DND-41 (cell line): Measurements from ENCODE around the gene PLP2.
"Not testable (repeated sequence)": the region's sequence is repeated elsewhere in the genome, so short reads cannot be mapped to it uniquely, and the experiment has no call there.

Experiments used
- ATAC-seq: fragments of 200-7000 bp; cut with Tn5 transposase; 3 replicates; pipeline ENCODE4 v1.9.1; 2021; ENCODE audit warnings: low read depth; ENCODE audit not compliant: insufficient read depth
- DNase-seq: peaks from one replicate; pipeline ENCODE4 v3.0.0-alpha.2; 2020
- H2AFZ ChIP-seq: 2 replicates; pipeline ENCODE4 v1.6.0; 2012; ENCODE audit warnings: low read depth, low read length
- H3K27ac ChIP-seq: 2 replicates; pipeline ENCODE4 v1.5.1; 2012; ENCODE audit warnings: low read length, inconsistent platforms
- H3K27me3 ChIP-seq: fragments of 200-600 bp; sonication (generic); 2 replicates; pipeline ENCODE4 v1.6.0; 2012; ENCODE audit warnings: low read length, mild to moderate bottlenecking, inconsistent platforms; ENCODE audit not compliant: insufficient read depth, poor library complexity
- H3K36me3 ChIP-seq: 2 replicates; pipeline ENCODE4 v1.5.1; 2012; ENCODE audit warnings: low read length, inconsistent platforms; ENCODE audit not compliant: insufficient read depth
- H3K4me1 ChIP-seq: 2 replicates; pipeline ENCODE4 v1.5.1; 2012; ENCODE audit warnings: mild to moderate bottlenecking, low read length; ENCODE audit not compliant: insufficient read depth
- H3K4me2 ChIP-seq: 2 replicates; pipeline ENCODE4 v1.6.0; 2012; ENCODE audit warnings: mild to moderate bottlenecking, moderate library complexity, low read length, inconsistent platforms; ENCODE audit not compliant: insufficient read depth
- H3K4me3 ChIP-seq, 2 experiments: fragments of 200-600 bp in 1 of 2; shearing (Covaris generic) in 1 of 2; 2 replicates each; pipeline ENCODE4 v1.5.1; 2012 to 2016; ENCODE audit warnings: inconsistent platforms in 2 of 2, low read length in 2 of 2, mild to moderate bottlenecking in 2 of 2, low read depth in 1 of 2, moderate library complexity in 1 of 2
- H3K79me2 ChIP-seq: 2 replicates; pipeline ENCODE4 v1.6.0; 2012; ENCODE audit warnings: low read length, inconsistent platforms; ENCODE audit not compliant: insufficient read depth
- H3K9ac ChIP-seq: 2 replicates; pipeline ENCODE4 v1.6.0; 2012; ENCODE audit warnings: low read depth, mild to moderate bottlenecking, inconsistent platforms, low read length, moderate library complexity
- H3K9me3 ChIP-seq: 2 replicates; pipeline ENCODE4 v1.5.1; 2012; ENCODE audit warnings: low read length, moderate library complexity, mild to moderate bottlenecking, inconsistent platforms; ENCODE audit not compliant: insufficient read depth, severe bottlenecking
- H4K20me1 ChIP-seq: 2 replicates; pipeline ENCODE4 v1.6.0; 2012; ENCODE audit warnings: low read length; ENCODE audit not compliant: insufficient read depth
- EZH2 ChIP-seq: IDR thresholded peaks from 3 replicates; pipeline ENCODE4 v1.6.1; 2012; ENCODE audit warnings: borderline replicate concordance, low read depth, mild to moderate bottlenecking, moderate library complexity, low read length, inconsistent platforms; ENCODE audit not compliant: severe bottlenecking
- TF ChIP-seq, protein P1 (sequence below): IDR thresholded peaks from 2 replicates; pipeline ENCODE4 v1.5.1; 2012; ENCODE audit warnings: borderline replicate concordance, low read length, moderate library complexity, mild to moderate bottlenecking; ENCODE audit not compliant: poor library complexity, severe bottlenecking; ENCODE audit errors: extremely low read depth

The PLP2 gene

DNA sequence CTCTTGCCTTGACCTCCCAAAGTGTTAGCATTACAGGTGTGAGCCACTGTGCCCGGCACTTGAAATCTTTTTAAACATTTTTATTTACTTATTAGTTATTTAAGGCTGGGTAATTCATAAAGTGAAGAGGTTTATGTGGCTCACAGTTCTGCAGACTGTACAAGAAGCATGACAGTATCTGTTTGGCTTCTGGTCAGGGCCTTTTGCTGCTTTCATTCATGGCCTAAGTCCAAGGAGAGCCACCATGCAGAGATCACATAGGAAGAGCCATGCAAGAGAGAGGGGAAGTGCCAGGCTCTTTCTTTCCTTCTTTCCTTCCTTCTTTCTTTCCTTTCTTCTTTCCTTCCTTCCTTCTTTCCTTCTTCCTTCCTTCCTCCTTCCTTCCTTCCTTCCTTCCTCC, 37.9 kb upstream of the PLP2 start:
- H3K4me2 ChIP-seq = no peak overlapping the region
- no peak for ATAC-seq
- TF ChIP-seq, protein P1, sequence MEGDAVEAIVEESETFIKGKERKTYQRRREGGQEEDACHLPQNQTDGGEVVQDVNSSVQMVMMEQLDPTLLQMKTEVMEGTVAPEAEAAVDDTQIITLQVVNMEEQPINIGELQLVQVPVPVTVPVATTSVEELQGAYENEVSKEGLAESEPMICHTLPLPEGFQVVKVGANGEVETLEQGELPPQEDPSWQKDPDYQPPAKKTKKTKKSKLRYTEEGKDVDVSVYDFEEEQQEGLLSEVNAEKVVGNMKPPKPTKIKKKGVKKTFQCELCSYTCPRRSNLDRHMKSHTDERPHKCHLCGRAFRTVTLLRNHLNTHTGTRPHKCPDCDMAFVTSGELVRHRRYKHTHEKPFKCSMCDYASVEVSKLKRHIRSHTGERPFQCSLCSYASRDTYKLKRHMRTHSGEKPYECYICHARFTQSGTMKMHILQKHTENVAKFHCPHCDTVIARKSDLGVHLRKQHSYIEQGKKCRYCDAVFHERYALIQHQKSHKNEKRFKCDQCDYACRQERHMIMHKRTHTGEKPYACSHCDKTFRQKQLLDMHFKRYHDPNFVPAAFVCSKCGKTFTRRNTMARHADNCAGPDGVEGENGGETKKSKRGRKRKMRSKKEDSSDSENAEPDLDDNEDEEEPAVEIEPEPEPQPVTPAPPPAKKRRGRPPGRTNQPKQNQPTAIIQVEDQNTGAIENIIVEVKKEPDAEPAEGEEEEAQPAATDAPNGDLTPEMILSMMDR = no peak
- no peak for TF ChIP-seq EZH2
- no peak for DNase-seq
- no peak overlapping the region for H3K9ac ChIP-seq
- no peak overlapping the region for H3K27ac ChIP-seq
- no peaks in the 10 kb centered on the region for H3K4me1 ChIP-seq
- H3K27me3 ChIP-seq = no peaks in the 10 kb centered on the region
- no peak overlapping the region; the same call in 1 of the 2 replicates for H2AFZ ChIP-seq
- H3K79me2 ChIP-seq = no peaks in the 10 kb centered on the region
- no peaks in the 10 kb centered on the region for H3K9me3 ChIP-seq
- H4K20me1 ChIP-seq = no peaks in the 10 kb centered on the region
- H3K36me3 ChIP-seq = no peaks in the 10 kb centered on the region
- no peak overlapping the region for H3K4me3 ChIP-seq

DNA sequence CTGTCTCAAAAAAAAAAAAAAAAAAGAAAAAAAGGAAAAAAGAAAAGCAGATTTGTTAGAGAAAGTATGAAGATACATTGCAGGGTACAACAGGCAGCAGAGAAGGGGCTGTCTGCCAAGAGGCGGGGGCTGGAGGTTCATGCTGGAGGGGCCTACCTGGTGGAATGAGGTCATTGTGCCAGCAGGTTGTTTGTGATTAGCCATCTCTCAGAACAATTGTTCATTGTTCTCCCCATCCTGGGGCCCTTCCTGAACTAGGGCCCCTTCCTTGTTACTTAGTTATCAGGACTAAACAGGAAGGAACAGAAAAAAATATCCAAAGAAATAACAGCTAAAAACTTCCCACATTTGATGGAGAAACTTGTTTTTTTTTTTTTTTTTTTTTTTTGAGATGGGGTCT, 34.2 kb upstream of the PLP2 start:
- Histone ChIP-seq H3K27me3 (no peaks in the 10 kb centered on the region), H3K4me1 (no peaks in the 10 kb centered on the region), H3K4me2 (no peak overlapping the region), H3K36me3 (no peaks in the 10 kb centered on the region), H3K9ac (no peak overlapping the region), H3K27ac (no peak overlapping the region), H3K79me2 (no peaks in the 10 kb centered on the region), H3K4me3 (no peak overlapping the region), H4K20me1 (no peaks in the 10 kb centered on the region), H2AFZ (no peak overlapping the region), H3K9me3 (peaks cover 20% of the 10 kb centered on the region)
- TF ChIP-seq, protein P1 = no peak
- TF ChIP-seq EZH2 = no peak
- DNase-seq (no peak), ATAC-seq (no peak)

DNA sequence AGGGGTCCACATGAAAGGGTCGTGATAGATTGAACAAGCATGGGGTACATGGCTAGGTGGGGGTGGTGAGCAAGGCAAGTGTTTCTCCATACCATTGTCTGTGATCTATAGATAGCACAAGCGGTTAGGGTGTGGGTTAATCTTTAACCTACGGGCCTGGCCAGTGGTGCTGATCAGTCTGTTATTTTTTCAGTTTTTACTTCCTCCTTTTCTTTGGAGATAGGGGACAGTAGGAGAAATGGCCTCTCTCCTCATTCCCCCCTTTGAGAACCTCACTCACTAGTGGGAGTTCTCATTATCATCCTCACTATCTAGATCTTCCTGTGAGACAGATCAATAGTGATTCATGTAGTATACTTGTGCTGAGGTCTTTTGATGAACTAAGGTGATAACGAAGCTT, 32.0 kb upstream of the PLP2 start:
- Histone ChIP-seq H3K4me3 (no peak overlapping the region), H3K4me2 (no peak overlapping the region), H3K27ac (no peak overlapping the region), H2AFZ (no peak overlapping the region), H3K27me3 (no peaks in the 10 kb centered on the region), H3K9me3 (peaks cover 20% of the 10 kb centered on the region), H3K4me1 (no peaks in the 10 kb centered on the region), H3K9ac (no peak overlapping the region), H3K79me2 (no peaks in the 10 kb centered on the region), H3K36me3 (no peaks in the 10 kb centered on the region), H4K20me1 (no peaks in the 10 kb centered on the region)
- no peak for DNase-seq
- TF ChIP-seq, protein P1 = no peak
- no peak for TF ChIP-seq EZH2
- no peak for ATAC-seq

DNA sequence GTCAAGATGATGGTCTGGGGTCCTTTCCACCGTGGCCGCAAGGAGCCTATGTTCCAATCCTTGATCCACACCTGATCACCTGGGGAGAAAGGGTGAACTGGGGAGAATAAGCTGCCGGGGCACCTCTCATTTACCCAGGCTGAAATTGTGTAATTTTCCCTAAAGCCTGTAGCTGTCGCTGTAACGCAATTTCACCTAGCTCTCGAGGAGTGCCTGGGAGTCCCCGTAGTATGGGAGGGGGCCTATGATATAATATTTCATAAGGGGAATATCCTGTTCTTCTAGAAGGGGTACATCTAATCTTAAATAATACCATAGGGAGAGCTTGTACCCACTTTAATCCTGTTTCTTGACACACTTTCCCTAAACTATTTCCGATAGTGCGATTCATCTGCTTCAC, 29.4 kb upstream of the PLP2 start:
- DNase-seq, ATAC-seq: not testable (repeated sequence)
- H3K9me3 ChIP-seq = peaks cover 20% of the 10 kb centered on the region

DNA sequence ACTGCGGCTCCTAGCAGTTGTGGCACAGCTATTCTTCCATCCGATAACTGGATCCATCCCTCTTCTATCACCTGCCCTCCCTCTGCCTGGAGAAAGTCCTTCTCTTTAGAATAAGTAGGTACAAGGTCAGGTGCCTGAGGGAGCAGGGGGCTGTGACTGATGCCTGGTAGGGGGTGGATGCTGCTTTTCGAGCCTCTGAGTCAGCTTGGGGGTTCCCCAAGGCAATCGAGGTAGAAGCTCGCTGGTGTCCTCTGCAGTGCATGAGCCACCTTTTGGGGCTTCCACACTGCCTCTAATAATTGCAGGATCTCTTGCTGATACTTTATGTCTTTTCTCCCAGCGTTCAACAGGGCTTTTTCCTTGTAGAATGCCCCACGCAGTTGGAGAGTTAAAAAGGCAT, 28.5 kb upstream of the PLP2 start:
- not testable (repeated sequence) for H2AFZ ChIP-seq, DNase-seq, H3K4me2 ChIP-seq, H4K20me1 ChIP-seq, H3K27ac ChIP-seq, H3K9ac ChIP-seq, H3K4me1 ChIP-seq, ATAC-seq, H3K27me3 ChIP-seq, H3K79me2 ChIP-seq, H3K4me3 ChIP-seq, H3K36me3 ChIP-seq
- H3K9me3 ChIP-seq = peaks cover 20% of the 10 kb centered on the region

More for the DNA sequence above, 29.4 kb upstream of the PLP2 start:
- TF ChIP-seq, protein P1 = peak; percentile 13
- not testable (repeated sequence) for H2AFZ ChIP-seq, H3K79me2 ChIP-seq, H3K4me2 ChIP-seq, H3K27ac ChIP-seq, H4K20me1 ChIP-seq, H3K4me3 ChIP-seq, H3K36me3 ChIP-seq, H3K9ac ChIP-seq, H3K4me1 ChIP-seq, H3K27me3 ChIP-seq
